Stimulated activated CD8-positive, alpha-beta memory T cell treated with anti-CD3 and anti-CD28 coated beads, Interleukin-12 subunit alpha, Interleukin-12 subunit beta, amount 100 ng/mL, for 24 hours (primary cell): ENCODE results near the gene PRR36.
"Not testable (repeated sequence)": the region's sequence is repeated elsewhere in the genome, so short reads cannot be mapped to it uniquely, and the experiment has no call there.

Experiments
- DNase-seq: peaks from one replicate; pipeline ENCODE4 v3.0.0-alpha.2; 2020; ENCODE audit errors: extremely low read depth

Gene PRR36

DNA sequence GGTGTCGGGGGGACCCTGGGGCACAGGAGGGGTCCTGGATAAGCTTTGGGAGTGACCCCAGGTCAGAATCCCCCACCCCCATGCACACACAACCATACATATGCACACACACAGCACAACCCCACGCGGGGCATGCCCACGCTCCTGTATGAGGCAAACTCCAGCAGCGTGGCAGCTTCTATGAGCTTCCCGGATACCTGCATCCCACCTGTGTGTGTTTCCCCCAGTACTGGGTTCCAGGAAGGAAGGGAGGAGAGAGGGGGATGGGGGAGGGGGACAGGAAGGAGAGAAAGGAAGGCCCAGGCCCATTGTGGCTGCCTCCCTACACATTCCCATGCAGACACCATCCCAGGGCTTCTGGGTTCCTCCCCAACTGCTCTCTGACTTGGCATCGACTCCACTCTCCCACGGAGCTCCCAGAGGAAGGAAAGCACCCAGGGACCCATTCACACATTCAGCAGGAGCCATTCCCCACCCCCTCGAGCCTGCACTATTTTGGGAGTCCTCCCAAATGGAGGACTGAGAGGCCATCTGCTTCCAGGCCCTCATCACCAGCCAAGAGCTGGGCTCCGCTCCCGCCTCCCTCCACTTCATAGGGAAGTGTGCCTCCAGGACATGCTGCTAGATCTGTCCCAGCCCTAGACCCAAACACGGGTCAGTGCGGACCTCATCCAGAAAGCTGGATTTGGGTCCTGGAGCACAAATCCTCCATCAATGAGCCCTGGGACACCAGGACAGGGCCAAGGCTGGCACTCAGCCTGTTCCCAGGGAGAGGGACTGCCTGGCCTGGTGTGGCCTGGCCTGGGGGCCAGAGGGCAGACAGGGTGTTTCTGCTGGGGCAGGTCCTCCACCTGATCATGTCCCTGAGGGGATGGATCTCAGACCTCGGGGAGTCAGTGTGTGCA is 13.2 kb downstream of the PRR36 start:
- no peak for DNase-seq

DNA sequence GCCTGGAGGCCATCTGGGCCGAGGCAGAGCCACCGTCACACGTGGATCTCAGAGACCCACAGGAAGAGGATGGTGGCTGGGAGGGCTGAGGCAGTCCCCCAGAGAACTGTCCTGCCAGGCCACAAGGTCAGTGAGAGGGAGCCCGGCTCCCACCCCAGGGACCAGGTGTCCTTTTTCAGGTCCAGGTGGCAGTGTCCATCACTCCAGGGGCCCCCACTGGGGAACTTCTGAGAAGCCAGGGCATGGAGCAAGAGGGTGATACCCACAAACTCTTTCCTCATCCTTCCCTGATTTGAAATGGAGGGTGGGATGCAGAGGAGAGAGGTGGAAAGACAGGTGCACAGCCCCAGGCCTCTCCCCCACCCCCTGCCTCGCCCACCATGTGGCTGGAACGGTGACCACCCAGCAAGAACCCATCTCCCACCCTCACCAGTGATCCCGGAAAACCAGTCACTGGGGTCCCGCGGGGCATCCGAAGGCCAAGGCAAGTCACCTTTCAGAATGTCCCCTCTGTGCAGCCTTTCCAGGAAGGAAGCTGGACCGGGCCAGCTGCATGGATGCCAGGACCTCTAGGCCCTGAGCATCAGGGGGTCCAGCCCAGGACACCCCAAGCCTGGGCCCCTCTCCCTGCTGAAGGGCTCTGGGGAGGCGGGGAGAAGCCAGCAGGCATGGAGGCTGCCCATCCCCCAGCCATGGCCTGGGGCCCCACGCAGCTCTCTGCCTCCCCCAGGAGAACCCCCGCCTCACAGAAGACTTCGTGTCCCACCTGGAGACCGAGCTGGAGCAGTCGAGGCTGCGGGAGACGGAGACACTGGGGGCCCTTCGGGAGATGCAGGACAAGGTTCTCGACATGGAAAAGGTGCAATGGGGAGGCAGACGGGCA is 14.1 kb downstream of the PRR36 start:
- DNase-seq, result no peak

DNA sequence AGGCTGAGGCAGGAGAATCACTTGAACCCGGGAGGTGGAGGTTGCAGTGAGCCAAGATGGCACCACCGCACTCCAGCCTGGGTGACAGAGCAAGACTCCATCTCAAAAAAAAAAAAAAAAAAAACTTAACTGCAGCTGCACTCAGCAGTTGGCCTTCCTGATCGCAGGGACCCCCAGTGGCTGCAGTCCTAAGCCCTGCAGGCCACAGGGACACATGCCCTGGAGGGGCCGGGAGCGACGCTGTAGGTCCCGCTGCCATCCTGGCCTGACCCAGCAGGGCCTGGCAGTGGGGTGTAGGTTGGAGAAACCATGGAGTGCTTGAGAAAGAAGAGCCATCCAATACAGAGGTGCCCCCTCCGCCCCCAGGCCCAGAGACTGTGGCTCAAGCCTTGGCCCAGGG is 15.1 kb downstream of the PRR36 start:
- DNase-seq, result not testable (repeated sequence)

DNA sequence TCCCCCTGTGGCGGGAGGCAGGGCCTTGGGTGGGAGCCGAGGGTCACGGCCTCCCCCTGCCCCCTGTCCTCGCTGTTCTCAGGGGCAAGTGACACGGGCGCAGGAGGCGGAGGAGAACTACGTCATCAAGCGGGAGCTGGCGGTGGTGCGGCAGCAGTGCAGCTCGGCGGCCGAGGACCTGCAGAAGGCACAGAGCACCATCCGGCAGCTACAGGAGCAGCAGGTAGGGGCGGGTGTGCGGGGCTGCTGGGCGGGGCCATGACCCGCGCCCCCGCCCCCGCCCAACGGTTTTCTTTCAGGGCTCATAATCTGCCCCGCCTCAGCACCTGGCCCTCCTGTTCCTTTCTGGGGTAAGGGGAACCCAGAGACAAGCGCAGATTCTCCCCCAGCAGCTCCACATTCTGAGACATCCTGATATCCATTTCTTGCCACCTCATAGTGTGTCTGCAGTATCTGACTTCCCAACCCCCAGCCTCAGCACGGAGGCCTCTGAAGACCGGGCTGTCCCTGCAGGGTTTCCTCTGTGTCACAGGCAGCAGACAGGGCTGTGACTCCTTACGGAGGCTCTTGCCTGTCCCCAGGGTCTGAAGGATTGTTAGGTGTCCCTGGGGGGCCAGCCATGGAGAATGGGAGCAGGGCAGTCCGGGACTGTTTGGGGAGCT is 15.9 kb downstream of the PRR36 start:
- no peak for DNase-seq

DNA sequence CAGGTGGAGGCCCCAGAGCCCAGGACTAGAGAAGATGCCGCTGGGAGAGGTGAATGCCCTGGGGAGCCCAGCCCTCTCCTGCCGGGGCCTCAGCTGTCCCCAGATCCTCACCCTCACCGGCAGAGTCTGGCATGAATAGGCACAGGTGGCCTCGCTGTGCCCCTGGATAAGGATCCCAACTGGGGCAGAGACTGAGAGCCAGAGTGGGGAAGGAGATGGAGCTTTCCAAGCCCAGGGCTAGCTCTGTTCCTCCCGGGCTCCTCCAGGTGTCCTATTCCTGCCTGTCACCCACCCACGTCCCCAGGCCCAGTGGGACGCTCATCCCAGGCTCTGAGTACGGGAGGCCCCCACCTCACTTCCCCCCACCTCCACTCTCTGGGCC is 16.5 kb downstream of the PRR36 start:
- DNase-seq, result no peak

DNA sequence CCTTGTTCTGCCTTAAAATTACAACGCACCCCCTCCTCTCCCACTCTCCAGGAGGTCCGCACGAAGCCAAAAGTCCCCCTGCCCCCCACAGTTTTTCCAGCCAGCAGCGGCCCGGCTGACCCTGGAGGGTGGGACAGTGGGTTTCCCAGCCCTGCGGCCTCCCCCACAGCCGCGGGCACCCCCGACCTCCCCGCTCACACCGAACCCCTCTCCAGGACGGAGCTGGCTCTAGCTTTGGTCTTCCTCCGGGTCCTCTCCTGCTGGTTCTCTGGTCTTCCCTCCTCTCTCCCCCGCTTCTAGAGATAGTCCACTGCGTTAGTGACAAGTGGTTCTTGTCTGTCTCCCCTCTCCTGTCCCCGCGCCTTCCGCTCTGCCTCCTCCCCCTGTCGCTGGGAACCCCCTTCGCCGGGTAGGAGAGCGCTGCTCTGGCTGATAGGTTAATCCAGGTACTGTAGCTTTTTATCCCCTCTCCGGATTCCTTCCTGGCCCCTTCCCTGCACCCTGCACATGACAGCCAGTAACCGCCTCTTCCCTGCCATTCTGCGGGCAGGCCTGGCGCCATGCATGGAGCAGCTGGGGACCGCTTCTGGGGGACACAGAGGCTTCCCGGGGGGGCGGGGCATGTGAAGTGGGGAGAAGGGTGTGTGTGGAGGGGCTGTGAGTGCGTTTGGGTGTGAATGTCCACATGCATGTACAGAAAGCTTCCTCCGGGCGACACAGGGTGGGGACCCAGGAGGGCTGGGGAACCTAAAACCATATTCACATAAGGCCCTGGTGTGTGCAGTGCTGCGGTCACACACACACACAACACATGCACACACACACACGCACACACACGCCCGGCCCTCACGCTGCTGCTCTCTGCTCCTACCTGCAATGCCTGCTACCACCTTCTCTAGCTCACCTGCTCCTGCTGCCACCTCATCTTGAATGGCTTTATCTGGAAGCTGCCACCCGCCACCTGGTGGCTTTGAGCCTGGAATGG is 17.2 kb downstream of the PRR36 start:
- no peak for DNase-seq

DNA sequence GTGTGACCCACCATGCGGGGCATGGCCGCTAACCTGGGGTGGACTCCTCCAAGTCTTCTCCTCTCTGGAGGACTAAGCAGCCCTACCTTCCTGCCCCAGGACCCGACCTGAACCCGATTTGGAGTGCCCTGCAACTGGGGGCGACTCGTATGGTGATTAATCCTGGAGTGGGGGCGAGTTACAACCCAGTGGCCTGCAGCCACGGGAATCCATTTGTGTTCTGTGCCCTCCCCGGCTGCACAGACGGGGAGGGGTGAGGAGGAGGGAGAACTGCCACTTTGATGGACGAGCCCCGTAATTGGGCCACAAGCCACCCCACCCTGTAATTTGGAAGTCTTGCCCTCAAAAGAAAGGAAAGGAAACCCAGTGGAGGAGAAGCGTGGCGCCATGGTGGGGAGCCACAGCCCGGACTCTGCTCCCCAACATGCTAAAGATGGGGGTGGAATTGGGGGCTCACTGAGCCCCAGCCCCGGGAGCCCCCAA is 18.0 kb downstream of the PRR36 start:
- DNase-seq, result no peak

DNA sequence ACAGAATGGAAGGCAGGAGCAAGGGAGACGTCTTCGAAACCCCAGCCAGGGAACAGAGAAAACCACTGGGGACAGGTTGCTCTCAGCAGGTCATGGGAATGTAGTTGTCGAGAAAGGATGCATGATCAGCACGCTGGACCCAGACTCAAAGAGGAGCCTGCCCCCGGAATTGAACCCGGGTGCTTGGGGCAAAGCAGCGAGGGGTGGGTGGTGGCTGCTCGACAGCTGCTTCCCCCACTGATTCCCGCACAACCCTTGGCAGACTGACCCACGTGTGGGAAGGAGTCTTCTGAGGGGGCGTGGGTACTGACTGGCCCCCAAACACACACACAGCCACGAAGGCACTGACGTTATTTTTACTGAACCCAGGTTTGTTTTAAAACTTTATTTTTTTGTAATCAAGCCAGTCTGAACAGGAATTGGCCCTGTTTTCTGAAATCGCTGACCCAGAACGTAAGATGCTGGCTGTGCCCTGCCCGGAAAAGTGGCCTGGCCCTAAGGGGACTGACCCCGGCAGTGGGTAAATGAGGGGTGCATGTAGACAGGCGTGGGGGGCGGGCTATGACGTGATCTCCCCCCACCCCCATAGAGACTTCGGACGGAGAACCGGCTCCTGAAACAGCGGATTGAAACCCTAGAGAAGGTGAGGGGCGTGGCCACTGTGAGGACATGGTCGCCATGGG is 18.6 kb downstream of the PRR36 start:
- no peak for DNase-seq

DNA sequence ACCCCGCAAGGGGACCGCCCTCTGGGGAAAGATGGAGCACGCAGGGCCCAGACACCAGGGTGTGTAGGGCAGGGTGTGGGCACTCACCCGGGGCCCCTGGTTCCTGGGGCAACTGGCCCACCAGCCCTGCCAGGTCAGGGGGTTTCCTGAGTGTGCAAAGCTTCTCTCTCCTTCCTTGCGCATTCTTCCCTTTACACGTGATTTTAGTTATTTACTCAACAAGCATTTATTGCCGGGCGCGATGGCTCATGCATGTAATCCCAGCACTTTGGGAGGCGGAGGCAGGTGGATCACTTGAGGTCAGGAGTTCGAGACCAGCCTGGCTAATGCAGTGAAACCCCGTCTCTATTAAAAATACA is 20.4 kb downstream of the PRR36 start:
- DNase-seq, result no peak

DNA sequence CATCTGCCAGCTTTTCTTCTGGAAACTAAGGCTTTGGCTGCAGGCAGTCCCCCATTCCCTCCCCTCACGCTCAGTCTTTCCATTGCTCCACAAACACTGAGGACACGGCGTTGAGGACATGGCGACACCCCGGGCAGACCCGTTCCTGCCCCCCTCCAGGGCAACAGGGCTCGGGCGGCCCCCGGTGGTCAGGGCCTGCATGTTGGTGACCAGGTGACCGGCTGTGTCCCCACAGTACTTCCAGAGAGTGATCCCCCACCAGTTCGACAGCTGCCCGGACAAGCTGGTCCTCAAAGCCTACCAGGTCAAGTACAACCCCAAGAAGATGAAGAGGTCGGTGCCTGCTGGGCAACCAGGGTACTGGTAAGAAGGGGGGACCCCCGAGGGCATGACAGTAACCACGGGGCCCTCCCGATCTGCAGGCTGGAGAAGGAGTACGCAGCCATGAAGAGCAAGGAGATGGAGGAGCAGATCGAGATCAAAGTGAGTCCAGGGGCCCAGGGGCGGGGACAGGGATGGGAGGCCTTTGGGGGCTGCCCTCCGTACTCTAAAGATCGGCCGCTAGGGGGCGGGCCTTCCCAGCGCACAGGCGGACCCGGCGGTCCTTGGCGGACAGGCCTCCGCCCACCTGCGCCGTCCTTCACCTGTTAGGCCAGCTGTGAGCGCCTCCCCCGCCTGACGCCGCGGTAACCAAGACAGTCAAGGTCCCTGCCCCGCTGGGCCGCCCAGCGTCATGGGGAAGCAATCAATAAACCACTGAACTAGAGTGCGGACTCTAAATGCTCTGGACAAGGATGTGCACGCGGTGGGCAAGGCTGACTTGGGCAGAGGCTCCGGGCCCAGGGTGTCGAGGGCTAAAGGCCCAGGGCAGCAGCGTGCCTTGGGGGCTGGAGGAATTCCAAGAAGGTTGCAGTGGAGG is 21.1 kb downstream of the PRR36 start:
- DNase-seq, result no peak

DNA sequence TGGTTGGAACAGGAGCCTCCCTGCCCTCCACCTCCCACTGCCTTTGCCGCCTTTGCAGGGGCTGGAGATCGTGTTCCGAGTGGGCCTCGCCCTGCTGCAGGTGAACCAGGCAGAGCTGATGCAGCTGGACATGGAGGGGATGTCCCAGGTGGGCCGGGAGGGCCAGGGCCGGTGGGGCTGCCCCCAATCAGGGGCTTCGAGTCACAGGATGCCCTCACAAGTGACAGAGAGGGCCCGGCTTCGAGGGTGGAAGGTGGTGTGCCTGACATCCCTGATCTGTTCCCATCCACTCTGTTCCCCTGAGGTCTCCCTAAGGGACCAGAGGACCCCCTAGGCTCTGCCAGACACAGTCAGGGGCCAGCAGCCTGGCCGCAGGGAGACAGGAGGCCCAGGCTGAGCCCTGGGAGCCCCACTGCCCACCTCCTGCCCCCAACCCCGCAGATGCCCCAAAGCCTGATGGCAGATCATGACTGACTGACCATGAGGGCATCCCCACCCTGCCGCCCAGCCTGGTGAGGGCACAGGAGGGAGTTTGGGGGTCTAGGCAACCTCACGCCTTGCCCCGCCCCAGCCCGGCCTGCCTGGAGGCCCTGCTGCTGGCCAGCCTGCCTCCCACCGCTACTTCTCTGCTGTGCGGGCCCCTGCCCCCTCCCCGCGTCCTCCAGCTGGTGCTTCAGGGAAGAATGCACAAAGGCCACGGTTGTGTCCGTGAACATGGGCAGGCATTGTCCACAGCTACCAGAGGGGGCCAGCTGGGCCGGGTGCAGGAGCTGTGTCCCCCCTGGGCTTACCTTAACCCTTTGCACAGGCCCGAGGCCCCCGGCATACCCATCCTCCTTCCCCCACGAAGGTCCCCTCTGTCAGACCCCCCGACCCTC is 22.3 kb downstream of the PRR36 start:
- no peak for DNase-seq

DNA sequence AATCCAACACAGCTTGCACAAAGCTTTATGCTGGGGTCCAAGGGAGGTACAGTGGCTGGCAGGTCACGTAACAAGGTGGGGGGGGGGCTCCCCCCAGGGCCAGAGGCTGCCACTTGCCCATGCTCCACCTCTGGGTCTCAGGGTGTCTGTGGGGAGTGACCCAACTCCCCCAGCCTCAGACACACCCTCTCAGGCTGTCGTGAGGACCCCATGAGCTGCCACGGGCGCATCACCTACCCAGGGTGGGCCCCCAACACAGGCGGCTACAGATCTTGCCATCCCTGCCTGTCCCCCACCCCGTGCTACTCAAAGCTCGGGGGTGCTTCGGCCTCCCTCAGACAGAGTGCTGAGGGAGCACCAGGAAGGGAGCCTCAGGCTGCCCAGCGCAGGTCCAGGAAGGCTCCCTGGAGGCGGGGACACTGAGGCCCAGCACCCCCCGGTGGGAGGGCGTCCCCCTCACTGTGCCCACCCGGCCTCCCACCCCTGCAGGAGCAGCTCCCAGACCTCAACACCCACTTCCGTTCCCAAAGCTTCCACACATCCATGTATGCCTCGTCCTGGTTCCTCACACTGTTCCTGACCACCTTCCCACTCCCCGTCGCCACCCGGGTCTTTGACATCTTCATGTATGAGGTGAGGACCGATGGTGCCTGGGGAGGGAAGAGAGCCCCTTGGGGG is 23.1 kb downstream of the PRR36 start:
- no peak for DNase-seq

DNA sequence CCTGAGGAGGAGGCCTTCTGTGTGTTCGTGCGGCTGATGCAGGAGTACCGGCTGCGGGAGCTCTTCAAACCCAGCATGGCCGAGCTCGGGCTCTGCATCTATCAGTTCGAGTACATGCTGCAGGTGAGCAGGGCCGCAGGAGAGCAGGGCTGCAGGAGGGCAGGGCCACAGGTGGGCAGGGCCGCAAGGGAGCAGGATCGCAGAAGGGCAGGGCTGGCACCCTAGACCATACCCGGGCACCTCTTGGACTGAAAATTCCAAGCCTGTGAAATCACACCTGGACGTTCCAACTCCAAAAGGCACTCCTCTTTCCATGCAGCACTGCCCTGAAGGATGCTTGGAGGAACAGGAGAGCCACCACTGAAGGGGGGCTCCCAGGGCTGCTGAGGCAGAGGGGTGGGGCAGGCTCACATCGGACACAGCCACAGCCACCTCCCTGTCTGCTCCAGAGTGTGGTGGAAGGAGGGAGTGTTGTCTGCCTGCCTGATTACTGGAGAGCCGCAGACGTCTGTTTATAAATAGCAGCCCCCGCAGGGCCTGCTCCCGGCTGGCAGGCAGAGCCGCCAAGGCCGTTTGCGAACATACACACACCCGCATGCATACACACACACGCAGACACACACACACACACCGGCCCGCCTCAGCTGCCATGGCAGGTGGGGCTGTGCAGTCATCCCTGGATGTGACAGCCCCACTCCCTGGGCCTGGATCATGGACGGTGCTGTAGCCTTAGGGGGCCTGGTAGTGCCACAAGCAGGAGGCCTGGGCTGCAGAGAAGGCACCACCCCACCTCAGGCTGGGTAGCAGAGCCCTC is 24.0 kb downstream of the PRR36 start:
- no peak for DNase-seq

DNA sequence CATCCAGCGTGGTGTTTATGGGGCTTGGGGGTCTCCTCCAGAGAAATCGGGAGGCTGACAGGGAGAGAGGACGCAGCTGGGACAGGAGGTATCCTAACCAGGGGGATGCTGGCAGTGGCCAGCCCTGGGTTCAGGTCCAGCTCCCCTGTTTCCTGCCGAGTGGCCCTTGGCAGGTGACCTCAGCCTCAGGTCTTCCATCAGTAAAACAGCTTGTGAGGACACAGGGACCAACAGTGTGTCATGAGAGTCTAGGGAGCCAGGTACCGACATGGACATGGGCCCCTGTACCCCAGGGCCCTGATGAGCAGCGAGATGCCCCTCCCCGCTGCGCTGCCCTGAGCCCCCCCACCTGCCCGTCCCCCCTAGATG is 24.6 kb downstream of the PRR36 start:
- no peak for DNase-seq

DNA sequence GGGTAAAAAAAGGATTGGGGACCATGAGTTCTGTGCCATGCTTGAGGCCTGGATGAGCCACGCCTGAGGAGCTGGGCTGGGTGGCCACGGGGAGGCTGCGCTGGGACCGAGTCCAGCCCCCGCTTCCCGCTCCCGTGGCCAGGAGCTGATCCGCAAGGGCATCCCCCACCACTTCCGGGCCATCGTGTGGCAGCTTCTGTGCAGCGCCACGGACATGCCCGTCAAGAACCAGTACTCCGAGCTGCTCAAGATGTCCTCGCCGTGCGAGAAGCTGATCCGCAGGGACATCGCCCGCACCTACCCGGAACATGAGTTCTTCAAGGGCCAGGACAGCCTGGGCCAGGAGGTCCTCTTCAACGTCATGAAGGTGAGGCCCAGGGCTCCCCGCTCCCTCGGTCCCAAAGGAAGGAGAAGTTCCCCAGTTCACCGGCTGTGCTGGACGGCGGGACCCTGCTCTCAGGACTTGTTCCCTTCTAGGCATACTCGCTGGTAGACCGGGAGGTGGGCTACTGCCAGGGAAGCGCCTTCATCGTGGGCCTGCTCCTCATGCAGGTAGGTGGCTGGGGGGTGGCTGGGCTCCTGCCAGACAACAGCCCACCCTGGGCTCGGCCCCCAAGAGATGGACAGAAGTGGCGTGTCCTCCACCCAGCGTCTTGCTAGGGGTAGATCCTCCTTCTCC is 25.3 kb downstream of the PRR36 start:
- DNase-seq, result no peak

DNA sequence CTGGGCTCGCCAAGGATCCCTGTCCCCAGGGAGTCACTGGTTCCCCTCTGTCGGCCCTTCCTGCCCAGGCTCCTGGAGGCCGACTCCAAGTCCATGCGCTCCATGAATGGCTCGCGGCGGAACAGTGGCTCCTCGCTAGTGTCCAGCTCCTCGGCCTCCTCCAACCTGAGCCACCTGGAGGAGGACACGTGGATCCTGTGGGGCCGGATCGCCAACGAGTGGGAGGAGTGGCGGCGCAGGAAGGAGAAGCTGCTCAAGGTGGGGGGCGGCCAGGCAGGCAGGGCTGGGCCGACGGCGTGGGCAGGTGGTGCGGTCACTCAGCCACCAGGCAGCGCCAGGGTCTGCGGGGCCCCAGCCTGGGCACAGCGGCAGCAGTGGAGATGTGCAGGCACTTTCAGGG is 26.5 kb downstream of the PRR36 start:
- DNase-seq, result no peak
